Ishikawa (cell line): ENCODE measurements around the gene SPATA33.

Experiments
- CEBPB ChIP-seq: IDR thresholded peaks from 2 replicates; pipeline ENCODE4 v1.6.1; 2012
- CREB1 ChIP-seq: IDR thresholded peaks from 2 replicates; pipeline ENCODE4 v1.6.1; 2012; ENCODE audit warnings: low read depth
- EGR1 ChIP-seq: IDR thresholded peaks from 2 replicates; pipeline ENCODE4 v1.6.1; 2012
- EP300 ChIP-seq: IDR thresholded peaks from 2 replicates; pipeline ENCODE4 v1.6.1; 2012; ENCODE audit warnings: borderline replicate concordance
- FOXM1 ChIP-seq: IDR thresholded peaks from 2 replicates; pipeline ENCODE4 v1.6.1; 2012; ENCODE audit warnings: low read depth, borderline replicate concordance
- MAX ChIP-seq: IDR thresholded peaks from 2 replicates; pipeline ENCODE4 v1.6.1; 2012
- NFIC ChIP-seq: IDR thresholded peaks from 2 replicates; pipeline ENCODE4 v1.6.1; 2012
- RAD21 ChIP-seq: IDR thresholded peaks from 2 replicates; pipeline ENCODE4 v1.6.1; 2012; ENCODE audit warnings: low read depth
- REST ChIP-seq: IDR thresholded peaks from 2 replicates; pipeline ENCODE4 v1.6.1; 2012; ENCODE audit warnings: low read depth, mild to moderate bottlenecking
- TAF1 ChIP-seq: IDR thresholded peaks from 2 replicates; pipeline ENCODE4 v1.6.1; 2012; ENCODE audit warnings: low read depth, mild to moderate bottlenecking
- TCF12 ChIP-seq: IDR thresholded peaks from 2 replicates; pipeline ENCODE4 v1.6.1; 2012; ENCODE audit warnings: low read depth
- TEAD4 ChIP-seq: IDR thresholded peaks from 2 replicates; pipeline ENCODE4 v1.6.1; 2012
- USF1 ChIP-seq: IDR thresholded peaks from 2 replicates; pipeline ENCODE4 v1.6.1; 2012
- YY1 ChIP-seq: IDR thresholded peaks from 2 replicates; pipeline ENCODE4 v1.6.1; 2012; ENCODE audit warnings: low read depth
- ZBTB7A ChIP-seq: IDR thresholded peaks from 2 replicates; pipeline ENCODE4 v1.6.1; 2012; ENCODE audit warnings: low read depth

Gene SPATA33

DNA sequence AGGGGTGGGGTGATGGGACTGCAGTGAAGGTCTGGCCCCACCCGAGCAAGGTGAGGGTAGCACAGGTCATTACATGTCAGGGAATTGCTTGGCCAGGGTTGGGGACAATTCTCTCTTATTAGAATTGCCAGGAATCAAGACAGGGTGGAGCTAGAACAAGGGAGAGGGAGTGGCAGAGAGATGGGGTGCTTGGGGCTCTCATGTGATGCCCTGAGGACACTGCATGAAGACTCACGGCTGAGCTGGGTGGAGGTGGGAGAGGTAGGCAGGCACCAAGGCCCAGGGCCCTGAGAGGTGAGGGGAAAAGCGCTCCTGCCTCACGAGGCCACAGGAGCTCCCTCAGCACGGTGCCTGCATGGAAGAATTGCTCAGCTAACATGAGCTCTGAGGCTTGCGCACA lies 40.6 kb upstream of the SPATA33 start:
- TF ChIP-seq REST: no peak
- TF ChIP-seq MAX: no peak
- TF ChIP-seq TAF1: no peak
- TF ChIP-seq ZBTB7A: no peak
- no peak for TF ChIP-seq YY1
- no peak for TF ChIP-seq TCF12
- no peak for TF ChIP-seq FOXM1
- TF ChIP-seq EGR1: no peak
- TF ChIP-seq NFIC: no peak
- no peak for TF ChIP-seq RAD21

GRCh38 chr16:89618109-89618998 lies 39.3 kb upstream of the SPATA33 start:
- TF ChIP-seq TCF12 (no peak), NFIC (no peak), EGR1 (no peak), CEBPB (peak; percentile 50; the same call in 1 of the 2 replicates), ZBTB7A (no peak), CREB1 (no peak), RAD21 (no peak), TAF1 (no peak)

GRCh38 chr16:89619840-89620239 lies 37.8 kb upstream of the SPATA33 start:
- TF ChIP-seq CEBPB (no peak), ZBTB7A (0 out of 2 replicates have a peak, but pooled peaks have one; percentile 41)

DNA sequence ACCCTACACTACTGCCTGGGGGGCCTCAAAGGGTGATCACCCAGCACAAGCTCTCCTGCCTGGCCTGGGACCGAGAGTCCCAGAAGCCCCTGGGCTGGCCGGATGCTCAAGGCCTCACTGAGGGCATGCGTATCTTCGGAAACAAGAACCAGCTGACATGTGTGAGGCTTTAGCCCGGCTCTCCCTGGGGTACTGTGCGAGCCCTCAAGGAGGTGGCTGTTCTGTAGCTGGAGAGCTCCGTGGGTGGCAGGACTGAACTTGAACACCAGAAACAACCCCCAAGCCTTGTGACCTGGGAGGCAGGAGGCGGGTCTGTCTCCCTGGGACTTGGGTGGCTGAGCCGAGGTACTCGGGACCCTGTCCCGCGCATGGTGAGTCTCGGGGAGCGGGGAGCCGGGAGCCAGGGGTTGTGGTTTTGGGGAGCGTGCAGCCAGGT lies 37.2 kb upstream of the SPATA33 start:
- TF ChIP-seq FOXM1 (no peak), CEBPB (no peak), EP300 (no peak), RAD21 (no peak), REST (no peak), MAX (no peak), YY1 (no peak)

GRCh38 chr16:89621136-89621697 lies 36.4 kb upstream of the SPATA33 start:
- TF ChIP-seq TAF1 (no peak), EP300 (no peak), NFIC (no peak), MAX (no peak), RAD21 (no peak), YY1 (no peak), USF1 (no peak), FOXM1 (no peak), EGR1 (no peak), TEAD4 (no peak), ZBTB7A (no peak), REST (no peak), CREB1 (no peak), CEBPB (no peak)
